Endodermal cell (in vitro differentiated cells): ENCODE results near the gene VPS33A. TPM values are rescaled to one million over a fixed set of nuclear protein-coding genes. Genes with fewer than 3 reads are reported as not detected.

ENCODE experiments used
- DNase-seq: peaks from one replicate; pipeline ENCODE4 v3.0.0-alpha.2; 2017
- H3K27ac ChIP-seq: 2 replicates; pipeline ENCODE4 v1.5.1; 2013; ENCODE audit warnings: mild to moderate bottlenecking, low read depth, low read length, moderate library complexity
- H3K27me3 ChIP-seq: 2 replicates; pipeline ENCODE4 v1.6.1; 2013; ENCODE audit warnings: mild to moderate bottlenecking, low read length, moderate library complexity; ENCODE audit not compliant: insufficient read depth, control insufficient read depth, poor library complexity, severe bottlenecking
- H3K36me3 ChIP-seq: 2 replicates; pipeline ENCODE4 v1.7.0; 2013; ENCODE audit warnings: mild to moderate bottlenecking, low read length, moderate library complexity; ENCODE audit not compliant: control insufficient read depth, insufficient read depth
- H3K4me1 ChIP-seq: one replicate; pipeline ENCODE4 v1.7.0; 2013; ENCODE audit warnings: low read length; ENCODE audit not compliant: control insufficient read depth, insufficient read depth
- H3K4me3 ChIP-seq: 2 replicates; pipeline ENCODE4 v1.5.1; 2013; ENCODE audit warnings: mild to moderate bottlenecking, low read length, moderate library complexity
- H3K9ac ChIP-seq: 2 replicates; pipeline ENCODE4 v1.6.1; 2013; ENCODE audit warnings: mild to moderate bottlenecking, low read length, moderate library complexity; ENCODE audit not compliant: poor library complexity, severe bottlenecking; ENCODE audit errors: extremely low read depth
- H3K9me3 ChIP-seq: 2 replicates; pipeline ENCODE4 v1.6.1; 2013; ENCODE audit warnings: mild to moderate bottlenecking, low read length, moderate library complexity; ENCODE audit not compliant: control insufficient read depth
- H3K27ac Mint-ChIP-seq: 2 replicates; pipeline ENCODE4 v1.8.0; 2020; ENCODE audit warnings: mixed read lengths
- H3K27me3 Mint-ChIP-seq: 2 replicates; pipeline ENCODE4 v1.8.0; 2021; ENCODE audit warnings: mild to moderate bottlenecking, mixed read lengths; ENCODE audit not compliant: insufficient read depth
- H3K36me3 Mint-ChIP-seq: 2 replicates; pipeline ENCODE4 v1.8.0; 2020; ENCODE audit warnings: low read depth, mixed read lengths
- H3K4me1 Mint-ChIP-seq: 2 replicates; pipeline ENCODE4 v1.8.0; 2020; ENCODE audit warnings: mixed read lengths
- H3K4me3 Mint-ChIP-seq: 2 replicates; pipeline ENCODE4 v1.8.0; 2020; ENCODE audit warnings: mild to moderate bottlenecking, moderate library complexity, mixed read lengths
- H3K9me3 Mint-ChIP-seq: 2 replicates; pipeline ENCODE4 v1.8.0; 2020; ENCODE audit warnings: mild to moderate bottlenecking, mixed read lengths
- WGBS, 2 experiments: methylation state at CpG; one replicate each; pipeline versions ENCODE4 v1.1.5 to v1.1.7; 2013; ENCODE audit warnings: missing lambda C conversion rate in 2 of 2, mixed read lengths in 1 of 2; ENCODE audit not compliant: insufficient coverage in 1 of 2, insufficient read length in 1 of 2; 5-methylcytosine and 5-hydroxymethylcytosine counted together
- total RNA-seq, 2 donors: library from RNA; stranded (reverse); fragmentation: NEBNext Ultra II Directional in 1 of 2; extraction: Animal tissue kit (Norgen Biotek cat#: 25700) in 1 of 2; gene quantifications; 2 replicates in 1 of 2; 3 replicates in 1 of 2; pipeline ENCODE4 v1.2.1, GENCODE V29; 2021
- TF ChIP-seq, protein P1 (sequence below): fragments of 200-600 bp; sonication (generic); conservative IDR thresholded peaks from 2 replicates; pipeline ENCODE4 v1.5.0; 2021; ENCODE audit warnings: antibody characterized with exemption, mild to moderate bottlenecking

The VPS33A gene
- total RNA-seq, 2 donors from 2014 or later: 50.6 to 52.8 TPM

DNA sequence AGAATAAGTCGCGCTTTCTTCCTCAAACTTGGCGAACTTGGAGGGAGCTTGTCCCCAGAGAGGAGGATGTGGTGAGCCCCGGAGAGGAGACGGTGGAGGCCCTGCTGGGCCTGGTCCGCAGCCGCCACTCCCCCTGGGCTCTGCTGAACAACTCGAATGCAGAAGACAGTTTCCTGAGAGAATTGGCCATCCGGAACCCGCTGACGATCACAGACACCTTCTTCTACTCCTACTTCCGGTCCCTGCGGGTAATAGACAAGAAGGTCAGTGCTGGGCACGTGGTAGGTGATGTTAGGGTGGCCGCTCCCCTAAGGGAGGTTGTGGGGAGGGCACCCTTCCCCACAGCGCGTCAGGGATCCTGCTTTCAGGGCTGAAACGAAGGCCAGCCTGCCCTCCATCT, 81.8 kb downstream of the VPS33A start:
- Histone ChIP-seq H3K4me3 (no peak overlapping the region), H3K9ac (no peak overlapping the region), H3K4me1 (no peaks in the 10 kb centered on the region), H3K27ac (no peak overlapping the region), H3K36me3 (no peaks in the 10 kb centered on the region), H3K27me3 (peaks cover 12% of the 10 kb centered on the region), H3K9me3 (no peaks in the 10 kb centered on the region)
- H3K4me3 Mint-ChIP-seq: peak overlapping the region; percentile 58
- H3K27me3 Mint-ChIP-seq: peaks cover 28% of the 10 kb centered on the region
- no peaks in the 10 kb centered on the region for H3K4me1 Mint-ChIP-seq
- no peaks in the 10 kb centered on the region for H3K36me3 Mint-ChIP-seq
- no peak for DNase-seq
- H3K27ac Mint-ChIP-seq: no peak overlapping the region
- 87 to 90% methylated on average over 10 to 18 of the region's 18 CpGs for WGBS, 2 experiments
- TF ChIP-seq, protein P1, sequence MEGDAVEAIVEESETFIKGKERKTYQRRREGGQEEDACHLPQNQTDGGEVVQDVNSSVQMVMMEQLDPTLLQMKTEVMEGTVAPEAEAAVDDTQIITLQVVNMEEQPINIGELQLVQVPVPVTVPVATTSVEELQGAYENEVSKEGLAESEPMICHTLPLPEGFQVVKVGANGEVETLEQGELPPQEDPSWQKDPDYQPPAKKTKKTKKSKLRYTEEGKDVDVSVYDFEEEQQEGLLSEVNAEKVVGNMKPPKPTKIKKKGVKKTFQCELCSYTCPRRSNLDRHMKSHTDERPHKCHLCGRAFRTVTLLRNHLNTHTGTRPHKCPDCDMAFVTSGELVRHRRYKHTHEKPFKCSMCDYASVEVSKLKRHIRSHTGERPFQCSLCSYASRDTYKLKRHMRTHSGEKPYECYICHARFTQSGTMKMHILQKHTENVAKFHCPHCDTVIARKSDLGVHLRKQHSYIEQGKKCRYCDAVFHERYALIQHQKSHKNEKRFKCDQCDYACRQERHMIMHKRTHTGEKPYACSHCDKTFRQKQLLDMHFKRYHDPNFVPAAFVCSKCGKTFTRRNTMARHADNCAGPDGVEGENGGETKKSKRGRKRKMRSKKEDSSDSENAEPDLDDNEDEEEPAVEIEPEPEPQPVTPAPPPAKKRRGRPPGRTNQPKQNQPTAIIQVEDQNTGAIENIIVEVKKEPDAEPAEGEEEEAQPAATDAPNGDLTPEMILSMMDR: no peak
- H3K9me3 Mint-ChIP-seq: no peaks in the 10 kb centered on the region

DNA sequence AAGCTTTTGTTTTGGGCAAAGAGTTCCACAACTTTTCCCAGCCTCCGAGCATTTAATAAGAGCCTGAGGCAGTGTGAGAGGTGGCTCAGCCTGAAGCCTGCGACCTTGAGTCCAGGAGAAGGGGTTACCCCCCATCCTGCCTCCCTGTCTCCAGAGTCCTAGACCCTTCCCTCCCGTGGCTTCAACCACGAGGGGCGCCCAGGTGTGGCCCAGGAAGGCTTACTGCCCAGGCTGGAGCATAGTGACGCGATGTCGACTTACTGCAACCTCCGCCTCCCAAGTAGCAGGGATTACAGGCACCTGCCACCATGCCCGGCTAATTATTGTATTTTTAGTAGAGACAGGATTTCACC, 82.7 kb downstream of the VPS33A start:
- no peak overlapping the region for H3K27ac Mint-ChIP-seq
- peak overlapping the region; percentile 58 for H3K4me3 Mint-ChIP-seq
- H3K4me1 Mint-ChIP-seq: no peaks in the 10 kb centered on the region

DNA sequence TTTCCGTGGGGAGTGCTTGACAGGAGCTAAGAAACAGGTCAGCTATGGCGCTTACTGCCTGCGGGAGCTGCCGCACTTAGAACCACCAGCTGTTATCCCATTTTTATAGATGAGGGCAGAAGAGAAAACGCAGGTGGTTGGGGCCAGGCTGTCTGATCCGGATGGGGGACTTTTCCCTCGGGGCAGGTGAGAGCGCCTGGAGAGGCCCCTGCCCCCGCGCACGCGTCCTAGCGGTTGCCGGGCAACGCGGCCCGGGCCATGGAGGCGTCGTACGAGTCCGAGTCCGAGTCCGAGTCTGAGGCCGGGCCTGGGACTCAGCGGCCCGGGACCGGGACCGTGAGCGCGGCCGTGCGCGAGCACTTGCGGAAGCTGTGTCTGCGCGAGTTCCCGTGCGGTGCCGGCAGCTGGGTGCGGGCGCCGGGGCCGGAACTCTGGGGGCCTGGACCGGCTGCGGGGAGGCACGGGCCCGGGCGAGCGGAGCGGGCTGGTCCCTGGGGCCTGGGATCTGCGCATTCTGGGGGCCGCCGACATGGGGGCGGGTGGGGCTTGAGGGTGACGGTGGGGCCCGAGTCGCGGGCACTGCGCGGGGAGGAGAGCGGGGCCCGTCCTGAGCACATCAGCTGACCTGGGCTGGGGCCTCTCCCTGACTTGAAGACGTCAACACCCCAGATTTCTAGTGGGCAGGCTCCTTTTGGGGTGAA, 83.3 kb downstream of the VPS33A start, which contains the start of gene LRRC43:
Gene LRRC43 (plus strand): TSS at position 237 of the 701 bp plus-strand sequence. CDS start 22 bp downstream, at position 259.
- H3K27me3 ChIP-seq: peaks cover 12% of the 10 kb centered on the region
- H3K27ac Mint-ChIP-seq: no peak within 1 kb of the TSS
- H3K4me3 Mint-ChIP-seq: peak within 1 kb of the TSS; percentile 58
- peaks cover 28% of the 10 kb centered on the region for H3K27me3 Mint-ChIP-seq
- no peaks in the 10 kb centered on the region for H3K4me1 ChIP-seq
- TF ChIP-seq, protein P1: no peak
- H3K27ac ChIP-seq: no peak within 1 kb of the TSS
- H3K9ac ChIP-seq: no peak within 1 kb of the TSS
- no peaks in the 10 kb centered on the region for H3K4me1 Mint-ChIP-seq
- no peaks in the 10 kb centered on the region for H3K9me3 Mint-ChIP-seq
- WGBS, 2 experiments: 11 to 22% methylated on average over 14 to 63 of the region's 63 CpGs
- H3K4me3 ChIP-seq: peak within 1 kb of the TSS; percentile 69
- DNase-seq: peak; percentile 91
- H3K9me3 ChIP-seq: no peaks in the 10 kb centered on the region
- no peaks in the 10 kb centered on the region for H3K36me3 ChIP-seq
- H3K36me3 Mint-ChIP-seq: no peaks in the 10 kb centered on the region

More for the DNA sequence above, 82.7 kb downstream of the VPS33A start:
- H3K27me3 ChIP-seq: peaks cover 12% of the 10 kb centered on the region
- H3K36me3 ChIP-seq: no peaks in the 10 kb centered on the region
- Mint-ChIP-seq H3K9me3 (no peaks in the 10 kb centered on the region), H3K27me3 (peaks cover 28% of the 10 kb centered on the region), H3K36me3 (no peaks in the 10 kb centered on the region)
- H3K4me1 ChIP-seq: no peaks in the 10 kb centered on the region
- H3K9me3 ChIP-seq: no peaks in the 10 kb centered on the region
- WGBS, 2 experiments: 78 to 81% methylated on average over 8 to 10 of the region's 10 CpGs
- no peak overlapping the region for H3K27ac ChIP-seq
- TF ChIP-seq, protein P1: no peak
- no peak overlapping the region for H3K9ac ChIP-seq
- H3K4me3 ChIP-seq: peak overlapping the region; percentile 69
- DNase-seq: peak; percentile 63

Other genes starting within 250 kb of the VPS33A start
- 10 to 100 TPM; 22.3 to 28.9 TPM for gene BCL7A, start 244.6 kb downstream of the VPS33A start, total RNA-seq
- gene MLXIP, start 187.7 kb downstream of the VPS33A start, total RNA-seq: 10 to 100 TPM; 27.4 to 32.2 TPM
- not detected for gene IL31, start 92.3 kb downstream of the VPS33A start, total RNA-seq
- 1 to 10 TPM; 1.5 to 2.4 TPM for gene LRRC43, start 83.4 kb downstream of the VPS33A start, total RNA-seq
- 1 to 10 TPM; 1.6 to 1.8 TPM for gene B3GNT4, start 62.8 kb downstream of the VPS33A start, total RNA-seq
- 10 to 100 TPM; 77.5 to 81.0 TPM for gene DIABLO, start 40.4 kb downstream of the VPS33A start, total RNA-seq
- 10 to 100 TPM; 56.5 to 65.1 TPM for gene CLIP1, start 156.2 kb upstream of the VPS33A start, total RNA-seq
- gene ZCCHC8, start 234.4 kb upstream of the VPS33A start, total RNA-seq: 10 to 100 TPM; 26.2 to 26.3 TPM